Measurements from ENCODE around the gene VPS35. TPM values are rescaled to one million over a fixed set of nuclear protein-coding genes. Genes with fewer than 3 reads are reported as not detected.

VPS35 gene
- total and polyA plus RNA-seq, 2 of the 13 experiments (the other 11 are each of a cell fraction or from before 2014, with no cell fraction given), result 30.7 to 136 TPM

DNA sequence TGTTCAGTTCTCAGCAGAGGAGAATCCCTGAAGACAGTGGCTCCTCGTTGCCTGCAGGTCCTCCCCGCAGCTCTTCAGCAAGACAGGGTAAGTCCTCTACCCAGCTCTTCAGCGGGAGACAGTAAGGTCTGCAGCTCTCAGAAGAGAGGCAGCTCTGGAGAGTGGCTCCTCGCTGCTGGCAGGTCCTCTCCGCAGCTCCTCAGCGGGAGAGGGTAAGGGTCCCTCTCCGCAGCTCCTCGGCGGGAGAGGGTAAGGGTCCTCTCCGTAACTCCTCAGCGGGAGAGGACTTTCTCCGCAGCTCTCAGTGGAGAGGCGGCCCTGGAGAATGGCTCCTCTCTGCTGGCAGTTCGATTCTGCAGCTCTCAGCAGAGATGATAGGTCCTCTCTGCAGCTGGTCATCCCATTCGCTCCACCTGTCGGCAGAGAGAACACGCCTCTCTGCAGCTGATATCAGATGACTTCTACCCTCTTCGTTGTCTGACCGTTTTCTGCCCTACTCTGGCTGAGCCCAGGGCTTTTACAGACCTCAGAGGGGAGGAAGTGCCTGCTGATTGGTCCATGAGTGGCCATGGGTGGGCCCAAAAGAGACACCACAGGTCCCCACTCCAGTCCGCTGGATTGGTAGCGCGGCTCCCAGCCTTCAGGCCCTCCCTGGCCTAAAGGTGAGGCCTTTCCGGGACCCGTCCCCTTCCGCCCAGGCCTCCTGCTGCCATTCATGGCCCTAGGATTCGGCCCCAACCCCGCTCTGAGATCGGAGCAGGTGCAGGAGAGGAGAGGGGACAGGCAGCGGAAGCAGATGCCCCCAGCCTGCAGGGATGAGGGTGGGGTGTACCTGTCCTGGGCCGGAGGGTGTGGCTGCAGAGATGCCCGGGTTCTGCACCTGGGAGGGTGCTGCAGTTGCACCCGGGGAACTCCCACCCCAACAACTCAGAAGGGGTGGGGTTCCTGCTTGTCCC, 55.9 kb downstream of the VPS35 start (continued):
- no peak for TF ChIP-seq ZNF10 (CRISPR knock-in tag; IDR thresholded peaks at IDR 0.05; ENCODE audit: borderline replicate concordance, low read depth)
- no peak for TF ChIP-seq ASH2L (IDR thresholded peaks at IDR 0.05; ENCODE audit: insufficient read length, low read depth, low read length)
- TF ChIP-seq, protein P1, sequence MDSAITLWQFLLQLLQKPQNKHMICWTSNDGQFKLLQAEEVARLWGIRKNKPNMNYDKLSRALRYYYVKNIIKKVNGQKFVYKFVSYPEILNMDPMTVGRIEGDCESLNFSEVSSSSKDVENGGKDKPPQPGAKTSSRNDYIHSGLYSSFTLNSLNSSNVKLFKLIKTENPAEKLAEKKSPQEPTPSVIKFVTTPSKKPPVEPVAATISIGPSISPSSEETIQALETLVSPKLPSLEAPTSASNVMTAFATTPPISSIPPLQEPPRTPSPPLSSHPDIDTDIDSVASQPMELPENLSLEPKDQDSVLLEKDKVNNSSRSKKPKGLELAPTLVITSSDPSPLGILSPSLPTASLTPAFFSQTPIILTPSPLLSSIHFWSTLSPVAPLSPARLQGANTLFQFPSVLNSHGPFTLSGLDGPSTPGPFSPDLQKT (CRISPR knock-in tag; IDR thresholded peaks at IDR 0.05; ENCODE audit: borderline replicate concordance), result no peak
- peak; percentile 21; the same call in 1 of the 2 replicates for TF ChIP-seq RCOR2 (CRISPR knock-in tag; IDR thresholded peaks at IDR 0.05)
- peak; percentile 59 for TF ChIP-seq PPARG (CRISPR knock-in tag; conservative IDR thresholded peaks at IDR 0.05)
- peak; percentile 71 for TF ChIP-seq ZEB1 (IDR thresholded peaks at IDR 0.05; ENCODE audit: insufficient replicate concordance, low read depth)
- TF ChIP-seq, protein P2, sequence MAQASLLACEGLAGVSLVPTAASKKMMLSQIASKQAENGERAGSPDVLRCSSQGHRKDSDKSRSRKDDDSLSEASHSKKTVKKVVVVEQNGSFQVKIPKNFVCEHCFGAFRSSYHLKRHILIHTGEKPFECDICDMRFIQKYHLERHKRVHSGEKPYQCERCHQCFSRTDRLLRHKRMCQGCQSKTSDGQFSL (CRISPR knock-in tag; IDR thresholded peaks at IDR 0.05), result no peak
- TF ChIP-seq, protein P3, sequence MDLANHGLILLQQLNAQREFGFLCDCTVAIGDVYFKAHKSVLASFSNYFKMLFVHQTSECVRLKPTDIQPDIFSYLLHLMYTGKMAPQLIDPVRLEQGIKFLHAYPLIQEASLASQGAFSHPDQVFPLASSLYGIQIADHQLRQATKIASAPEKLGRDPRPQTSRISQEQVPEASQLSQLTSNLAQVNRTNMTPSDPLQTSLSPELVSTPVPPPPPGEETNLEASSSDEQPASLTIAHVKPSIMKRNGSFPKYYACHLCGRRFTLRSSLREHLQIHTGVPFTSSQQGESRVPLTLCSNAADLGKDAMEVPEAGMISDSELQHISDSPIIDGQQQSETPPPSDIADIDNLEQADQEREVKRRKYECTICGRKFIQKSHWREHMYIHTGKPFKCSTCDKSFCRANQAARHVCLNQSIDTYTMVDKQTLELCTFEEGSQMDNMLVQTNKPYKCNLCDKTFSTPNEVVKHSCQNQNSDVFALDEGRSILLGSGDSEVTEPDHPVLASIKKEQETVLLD (CRISPR knock-in tag; IDR thresholded peaks at IDR 0.05; ENCODE audit: low read depth), result peak; percentile 12; the same call in 1 of the 2 replicates
- 0 out of 2 replicates have a peak, but pooled peaks have one; percentile 25 for TF ChIP-seq ZNF556 (CRISPR knock-in tag; IDR thresholded peaks at IDR 0.05; ENCODE audit: borderline replicate concordance)
- TF ChIP-seq FOSL2 (CRISPR knock-in tag; IDR thresholded peaks at IDR 0.05), result no peak; the same call in 1 of the 2 replicates
- no peak for TF ChIP-seq HNRNPK (IDR thresholded peaks at IDR 0.05; ENCODE audit: low read depth, low read length, poor library complexity, severe bottlenecking)
- no peak; the same call in 1 of the 2 replicates for TF ChIP-seq NR2F2 (IDR thresholded peaks at IDR 0.05; ENCODE audit: borderline replicate concordance, low read depth)
- TF ChIP-seq BORCS8-MEF2B (CRISPR knock-in tag; IDR thresholded peaks at IDR 0.05), result peak; percentile 71; the same call in 1 of the 2 replicates
- TF ChIP-seq, protein P4, sequence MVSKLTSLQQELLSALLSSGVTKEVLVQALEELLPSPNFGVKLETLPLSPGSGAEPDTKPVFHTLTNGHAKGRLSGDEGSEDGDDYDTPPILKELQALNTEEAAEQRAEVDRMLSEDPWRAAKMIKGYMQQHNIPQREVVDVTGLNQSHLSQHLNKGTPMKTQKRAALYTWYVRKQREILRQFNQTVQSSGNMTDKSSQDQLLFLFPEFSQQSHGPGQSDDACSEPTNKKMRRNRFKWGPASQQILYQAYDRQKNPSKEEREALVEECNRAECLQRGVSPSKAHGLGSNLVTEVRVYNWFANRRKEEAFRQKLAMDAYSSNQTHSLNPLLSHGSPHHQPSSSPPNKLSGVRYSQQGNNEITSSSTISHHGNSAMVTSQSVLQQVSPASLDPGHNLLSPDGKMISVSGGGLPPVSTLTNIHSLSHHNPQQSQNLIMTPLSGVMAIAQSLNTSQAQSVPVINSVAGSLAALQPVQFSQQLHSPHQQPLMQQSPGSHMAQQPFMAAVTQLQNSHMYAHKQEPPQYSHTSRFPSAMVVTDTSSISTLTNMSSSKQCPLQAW (CRISPR knock-in tag; IDR thresholded peaks at IDR 0.05), result peak; percentile 61; the same call in 1 of the 2 replicates
- TF ChIP-seq ZFY (CRISPR knock-in tag; IDR thresholded peaks at IDR 0.05), result peak; percentile 89
- no peak for TF ChIP-seq SATB2 (CRISPR knock-in tag; IDR thresholded peaks at IDR 0.05)
- TF ChIP-seq GTF2F1 (IDR thresholded peaks at IDR 0.05; ENCODE audit: low read length), result no peak
- TF ChIP-seq HOXA9 (CRISPR knock-in tag; IDR thresholded peaks at IDR 0.05; ENCODE audit: borderline replicate concordance), result no peak
- peak; percentile 57; the same call in 1 of the 2 replicates for TF ChIP-seq SIN3A (IDR thresholded peaks at IDR 0.05; ENCODE audit: borderline replicate concordance, low read depth, low read length)
- no peak for TF ChIP-seq ZNF75D (CRISPR knock-in tag; IDR thresholded peaks at IDR 0.05; ENCODE audit: borderline replicate concordance)
- TF ChIP-seq, protein P5, sequence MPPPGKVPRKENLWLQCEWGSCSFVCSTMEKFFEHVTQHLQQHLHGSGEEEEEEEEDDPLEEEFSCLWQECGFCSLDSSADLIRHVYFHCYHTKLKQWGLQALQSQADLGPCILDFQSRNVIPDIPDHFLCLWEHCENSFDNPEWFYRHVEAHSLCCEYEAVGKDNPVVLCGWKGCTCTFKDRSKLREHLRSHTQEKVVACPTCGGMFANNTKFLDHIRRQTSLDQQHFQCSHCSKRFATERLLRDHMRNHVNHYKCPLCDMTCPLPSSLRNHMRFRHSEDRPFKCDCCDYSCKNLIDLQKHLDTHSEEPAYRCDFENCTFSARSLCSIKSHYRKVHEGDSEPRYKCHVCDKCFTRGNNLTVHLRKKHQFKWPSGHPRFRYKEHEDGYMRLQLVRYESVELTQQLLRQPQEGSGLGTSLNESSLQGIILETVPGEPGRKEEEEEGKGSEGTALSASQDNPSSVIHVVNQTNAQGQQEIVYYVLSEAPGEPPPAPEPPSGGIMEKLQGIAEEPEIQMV (CRISPR knock-in tag; IDR thresholded peaks at IDR 0.05; ENCODE audit: low read depth), result peak; percentile 100
- peak; percentile 57; the same call in 1 of the 2 replicates for TF ChIP-seq ZNF232 (CRISPR knock-in tag; IDR thresholded peaks at IDR 0.05; ENCODE audit: borderline replicate concordance)
